GM19372 (cell line): ENCODE data around the gene MCM9.

Experiments used
- ATAC-seq: cut with Tn5 transposase; IDR thresholded peaks from one replicate; pipeline ENCODE4 v1.9.1; 2021; ENCODE audit warnings: mild to moderate bottlenecking, low read depth, moderate library complexity; ENCODE audit not compliant: unreplicated experiment

MCM9 gene

DNA sequence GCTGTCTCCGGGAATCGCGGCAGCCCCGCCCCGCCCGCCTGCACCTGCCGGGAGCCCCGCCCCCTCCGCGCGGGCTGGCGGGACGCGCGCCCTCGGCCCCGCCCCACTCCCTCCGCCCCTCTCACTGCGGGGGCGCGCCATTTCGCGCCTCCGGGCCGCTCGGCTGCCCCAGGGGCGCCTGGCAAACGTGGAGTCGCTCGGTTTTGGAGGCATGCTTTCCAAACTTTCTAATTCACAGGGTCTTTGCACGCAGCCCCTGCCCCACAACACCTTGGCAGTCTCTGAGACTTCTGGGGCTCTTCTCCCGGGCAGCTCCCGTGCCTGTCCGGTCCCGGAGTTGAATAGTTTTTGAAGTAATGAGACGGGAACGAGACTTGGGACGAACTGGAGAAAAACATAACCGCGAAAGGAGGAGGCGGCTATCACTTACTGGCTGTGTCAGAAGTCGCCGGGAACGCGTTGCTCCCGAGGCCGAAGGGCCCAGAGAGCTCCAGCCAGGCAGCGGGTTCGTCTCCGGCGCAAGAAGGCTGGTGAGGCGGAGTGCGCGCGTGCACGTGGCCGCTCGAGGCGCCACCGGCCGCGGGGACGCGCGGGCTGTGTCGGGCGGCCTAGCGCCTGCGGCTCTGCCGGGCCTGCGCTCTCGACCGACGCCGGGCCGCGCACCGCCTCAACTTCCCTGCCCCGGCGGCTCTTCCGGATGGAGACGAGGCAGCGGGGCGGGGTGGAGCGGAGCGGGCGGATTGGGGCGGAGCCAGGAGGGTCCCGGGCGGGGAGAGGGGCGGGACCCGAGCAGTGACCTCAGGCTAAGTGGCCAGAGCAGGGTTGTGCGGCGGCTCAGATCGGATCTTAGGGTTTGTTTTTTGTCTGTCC is at the start of gene MCM9:
Gene MCM9, minus strand, starts transcription at position 699 of the 870 bp plus-strand sequence. CDS start 3,436 bp downstream, outside the sequence.
- peak; percentile 92 for ATAC-seq

GRCh38 chr6:118984342-118984741 is 49.4 kb upstream of the MCM9 start:
- peak; percentile 53 for ATAC-seq

DNA sequence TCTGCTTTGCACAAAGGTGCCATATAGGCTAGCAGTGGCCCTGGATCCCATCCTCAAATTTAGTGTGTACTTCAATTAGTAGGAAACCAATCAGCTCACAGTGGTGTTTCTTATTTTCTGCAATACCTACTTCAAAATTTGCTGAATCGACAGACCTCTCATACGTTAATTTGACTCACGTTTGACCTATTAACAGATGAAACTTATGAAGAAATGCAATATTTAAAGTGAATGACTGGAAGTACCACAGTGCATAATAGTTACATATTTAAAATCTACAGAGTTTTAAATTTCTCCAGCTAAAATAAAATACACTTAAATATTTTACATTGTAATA is 47.6 kb upstream of the MCM9 start:
- no peak for ATAC-seq

- ATAC-seq, result no peak
Observed at GRCh38 chr6:118981884-118982574, 47.1 kb upstream of the MCM9 start.

DNA sequence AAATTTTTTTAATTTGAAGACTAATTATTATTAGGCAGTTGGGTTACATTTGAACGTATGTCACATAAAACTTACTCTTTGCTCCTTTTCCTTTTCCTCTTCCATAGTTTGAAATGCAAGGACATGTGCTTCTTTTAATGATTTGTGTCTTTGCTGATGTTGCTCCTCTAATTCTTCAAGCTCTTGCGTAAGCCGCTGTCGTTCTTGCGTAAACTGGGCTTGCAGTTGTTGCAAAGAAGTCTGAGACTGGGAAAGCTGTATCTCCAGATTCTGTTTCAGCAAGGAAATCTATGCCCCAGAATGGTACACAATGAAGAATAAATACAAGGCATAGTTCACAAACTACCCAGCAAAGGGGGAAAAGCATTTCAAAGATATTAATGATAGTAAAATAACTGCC is 45.1 kb upstream of the MCM9 start:
- no peak for ATAC-seq

DNA sequence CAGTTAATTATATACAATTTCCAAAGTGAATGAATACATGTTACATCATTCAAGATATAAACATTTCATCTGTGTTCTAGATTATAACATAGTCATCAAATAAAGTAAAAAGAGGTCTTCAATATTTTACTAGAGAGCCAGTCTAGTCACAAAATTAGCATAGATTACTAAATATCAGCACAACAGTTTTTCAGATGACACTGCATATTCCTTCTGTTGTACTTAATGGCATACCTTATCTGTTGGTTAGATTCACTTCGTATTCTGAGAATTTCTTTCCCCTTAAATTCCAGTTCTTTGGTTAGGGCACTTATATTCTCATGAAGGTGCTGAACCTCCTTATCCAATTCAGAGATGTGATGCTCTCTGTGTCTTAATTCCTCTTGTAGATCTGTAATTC is 39.8 kb upstream of the MCM9 start:
- ATAC-seq, result no peak

GRCh38 chr6:118971682-118972081 is 36.7 kb upstream of the MCM9 start:
- ATAC-seq, result no peak

- no peak for ATAC-seq
Observed at GRCh38 chr6:118970866-118971265, 35.9 kb upstream of the MCM9 start.

DNA sequence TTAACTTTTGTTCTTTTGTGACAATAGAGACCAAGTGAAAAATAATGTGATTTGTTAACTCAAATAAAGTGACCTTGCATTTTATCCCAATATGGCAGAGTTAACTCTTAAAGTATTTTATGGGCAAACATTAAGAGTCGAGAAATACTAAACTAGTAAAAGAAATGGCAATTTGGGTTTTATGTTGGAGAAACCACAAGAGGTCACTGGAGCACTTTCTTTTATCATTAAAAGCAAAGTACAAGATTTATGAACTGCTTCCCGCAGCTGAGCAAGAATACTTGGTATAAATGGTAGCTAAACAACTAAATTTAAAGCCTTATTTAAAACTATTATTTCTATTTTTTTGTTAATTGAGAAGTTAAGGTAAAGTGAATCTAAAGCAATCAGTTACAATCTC is 33.5 kb upstream of the MCM9 start:
- no peak for ATAC-seq

GRCh38 chr6:118967239-118967638 is 32.3 kb upstream of the MCM9 start:
- no peak for ATAC-seq

DNA sequence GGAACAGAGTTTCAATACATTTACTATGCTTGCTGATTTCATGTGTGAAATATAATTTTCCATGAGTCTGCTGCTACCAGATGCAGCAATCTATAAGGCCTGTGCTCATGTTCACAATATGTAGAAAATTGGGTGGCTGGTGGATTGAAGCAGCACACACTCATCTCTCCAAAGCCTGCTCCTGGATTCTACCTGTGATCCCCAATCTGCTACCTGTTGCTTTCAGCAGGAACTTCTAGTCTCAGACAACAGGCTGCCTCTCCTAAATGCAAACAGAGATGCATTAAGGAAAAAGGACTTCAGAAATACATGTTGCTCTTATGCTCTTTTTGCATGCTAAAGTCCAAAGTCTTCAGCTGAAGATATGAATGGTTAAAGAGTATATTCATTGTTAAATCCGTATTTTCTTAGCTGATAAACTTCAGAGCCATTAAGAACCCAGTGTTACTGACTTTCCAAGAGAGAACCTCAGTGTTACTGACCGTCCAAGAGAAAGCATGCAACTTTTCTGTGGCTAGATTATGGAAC is 30.9 kb upstream of the MCM9 start:
- ATAC-seq, result no peak

GRCh38 chr6:118965371-118965770 is 30.4 kb upstream of the MCM9 start:
- ATAC-seq, result no peak

GRCh38 chr6:118963003-118963402 is 28.0 kb upstream of the MCM9 start:
- no peak for ATAC-seq

GRCh38 chr6:118959903-118960302 is 24.9 kb upstream of the MCM9 start:
- ATAC-seq, result no peak

DNA sequence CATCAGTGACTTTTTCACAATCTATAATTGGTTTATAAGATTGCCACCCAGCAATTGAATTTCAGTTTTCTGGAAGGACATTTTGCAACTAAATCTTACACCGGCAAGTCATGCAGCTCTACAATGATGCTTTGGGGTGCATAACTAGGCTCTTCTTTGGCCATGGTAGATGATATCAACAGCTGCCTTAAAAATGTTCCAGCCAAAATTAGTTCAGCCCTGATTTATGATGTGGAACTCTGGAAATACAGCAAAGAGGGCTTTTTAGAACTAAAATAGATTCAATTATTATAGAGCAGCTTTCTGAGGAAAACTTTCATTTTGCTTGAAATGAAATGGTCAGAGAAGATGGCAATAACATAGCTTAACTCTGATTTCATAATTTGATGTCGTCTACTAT is 18.4 kb upstream of the MCM9 start:
- ATAC-seq, result no peak

- no peak for ATAC-seq
Observed at GRCh38 chr6:118952683-118953082, 17.7 kb upstream of the MCM9 start.

DNA sequence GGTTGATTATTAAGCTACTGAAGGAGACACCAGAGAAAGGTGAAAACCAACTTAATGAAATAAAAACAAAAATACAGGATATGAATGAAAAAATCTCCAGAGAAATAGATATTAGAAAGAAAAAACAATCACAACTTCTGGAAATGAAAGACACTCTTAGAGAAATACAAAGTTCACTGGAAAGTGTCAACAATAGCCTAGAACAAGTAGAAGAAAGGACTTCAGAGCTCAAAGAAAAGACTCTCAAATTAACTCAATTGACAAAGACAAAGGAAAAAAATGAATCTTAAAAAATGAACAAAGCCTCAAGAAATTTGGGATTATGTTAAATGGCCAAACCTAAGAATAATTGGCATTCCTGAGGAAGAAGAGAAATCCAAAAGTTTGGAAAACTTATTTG is 10.3 kb upstream of the MCM9 start:
- no peak for ATAC-seq

GRCh38 chr6:118940770-118941169 is 5.8 kb upstream of the MCM9 start:
- no peak for ATAC-seq

- no peak for ATAC-seq
Observed at GRCh38 chr6:118939683-118940082, 4.7 kb upstream of the MCM9 start.

DNA sequence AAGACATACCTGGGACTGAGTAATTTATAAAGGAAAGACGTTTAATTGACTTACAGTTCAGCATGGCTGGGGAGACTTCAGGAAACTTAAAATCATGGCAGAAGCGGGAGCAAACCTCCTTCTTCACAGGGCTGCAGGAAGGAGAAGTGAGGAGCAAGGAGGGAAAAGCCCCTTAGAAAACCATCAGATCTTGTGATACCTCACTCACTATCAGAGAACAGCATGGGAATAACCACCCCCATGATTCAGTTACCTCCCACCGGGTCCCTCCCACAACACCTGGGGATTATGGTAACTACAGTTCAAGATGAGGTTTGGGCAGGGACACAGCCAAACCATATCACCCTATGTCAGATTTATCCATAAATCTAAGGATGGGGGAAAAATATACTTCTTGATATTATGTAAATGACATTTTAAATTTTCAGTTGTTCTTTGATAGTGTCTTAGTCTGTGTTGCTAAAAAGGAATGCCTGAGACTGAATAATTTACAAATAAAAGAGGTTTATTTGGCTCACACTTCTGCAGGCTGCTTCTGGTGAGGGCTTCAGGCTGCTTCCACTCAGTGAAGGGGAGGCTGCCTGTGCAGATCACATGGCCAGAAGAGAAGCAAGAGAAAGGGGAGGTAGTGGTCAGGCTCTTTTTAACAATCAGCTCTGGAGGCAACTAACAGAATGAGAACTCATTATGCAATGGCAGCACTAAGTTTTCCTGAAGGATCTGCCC is 1.2 kb upstream of the MCM9 start:
- ATAC-seq, result no peak

- peak; percentile 5 for ATAC-seq
Observed at GRCh38 chr6:118935331-118935668, 341 bp upstream of the MCM9 start.
